Natural killer cell (primary cell): Measurements from ENCODE around the gene QRFP. TPM values are rescaled to one million over a fixed set of nuclear protein-coding genes. Genes with fewer than 3 reads are reported as not detected.

Experiments
- ATAC-seq, 3 donors: fragments of 150-1000 bp in 2 of 3; fragments of 200-7000 bp in 1 of 3; cut with Tn5 transposase; 1 replicate in 1 of 3; 2 replicates in 2 of 3; pipeline ENCODE4 v1.10.0; 2021; ENCODE audit warnings: mild to moderate bottlenecking in 2 of 3, moderate library complexity in 2 of 3
- DNase-seq, 2 donors: peaks; one replicate each; pipeline versions ENCODE4 v3.0.0 to v3.0.0-alpha.2; 2013 to 2021; ENCODE audit warnings: mixed read lengths in 1 of 2
- H3K27ac ChIP-seq: one replicate; pipeline ENCODE4 v1.5.1; 2013; ENCODE audit warnings: mild to moderate bottlenecking, low read length
- H3K27me3 ChIP-seq: one replicate; pipeline ENCODE4 v1.6.1; 2013; ENCODE audit warnings: low read length; ENCODE audit not compliant: control insufficient read depth, insufficient read depth
- H3K36me3 ChIP-seq: one replicate; pipeline ENCODE4 v1.6.1; 2013; ENCODE audit warnings: low read length; ENCODE audit not compliant: control insufficient read depth, insufficient read depth
- H3K4me1 ChIP-seq: one replicate; pipeline ENCODE4 v1.6.1; 2013; ENCODE audit warnings: low read length; ENCODE audit not compliant: control insufficient read depth, insufficient read depth
- H3K4me3 ChIP-seq: one replicate; pipeline ENCODE4 v1.5.1; 2013; ENCODE audit warnings: low read length
- H3K9me3 ChIP-seq: one replicate; pipeline ENCODE4 v1.6.1; 2013; ENCODE audit warnings: low read length; ENCODE audit not compliant: control insufficient read depth, insufficient read depth
- H3K27ac Mint-ChIP-seq, 2 donors: one replicate each; pipeline ENCODE4 v1.8.0; 2022; ENCODE audit warnings: mild to moderate bottlenecking in 2 of 2, mixed read lengths in 2 of 2, moderate library complexity in 1 of 2
- H3K27me3 Mint-ChIP-seq, 2 donors: one replicate each; pipeline ENCODE4 v1.8.0; 2022; ENCODE audit warnings: low read depth in 2 of 2, mixed read lengths in 2 of 2
- H3K36me3 Mint-ChIP-seq: one replicate; pipeline ENCODE4 v1.8.0; 2022; ENCODE audit warnings: mixed read lengths
- H3K4me1 Mint-ChIP-seq, 2 donors: one replicate each; pipeline ENCODE4 v1.8.0; 2022; ENCODE audit warnings: mixed read lengths in 2 of 2
- H3K4me3 Mint-ChIP-seq: one replicate; pipeline ENCODE4 v1.8.0; 2022; ENCODE audit warnings: mild to moderate bottlenecking, moderate library complexity, mixed read lengths
- H3K9me3 Mint-ChIP-seq, 2 donors: one replicate each; pipeline ENCODE4 v1.8.0; 2022; ENCODE audit warnings: mixed read lengths in 2 of 2
- WGBS: methylation state at CpG from one replicate; pipeline ENCODE4 v1.1.7; 2013; ENCODE audit warnings: missing lambda C conversion rate; ENCODE audit not compliant: insufficient coverage; 5-methylcytosine and 5-hydroxymethylcytosine counted together
- intact Hi-C: fragments of 100-400 bp; cut with micrococcal nuclease; formaldehyde crosslinking; loops from one replicate; pipeline ENCODE4 v1.14.2; 2022
- total RNA-seq, 4 donors: library from RNA; stranded (reverse); fragments of 120-200 nt in 1 of 4; gene quantifications; one replicate each; pipeline versions ENCODE4 v1.2.3 to v1.2.4, GENCODE V29; 2013 to 2022
- TF ChIP-seq, protein P1 (sequence below): fragments of 200-600 bp; IDR thresholded peaks from one replicate; pipeline ENCODE4 v1.8.0; 2022; ENCODE audit warnings: antibody characterized with exemption

Gene QRFP
- total RNA-seq, 3 donors from 2014 or later (not counting 1 experiment from before 2014, with no cell fraction given) = not detected

DNA sequence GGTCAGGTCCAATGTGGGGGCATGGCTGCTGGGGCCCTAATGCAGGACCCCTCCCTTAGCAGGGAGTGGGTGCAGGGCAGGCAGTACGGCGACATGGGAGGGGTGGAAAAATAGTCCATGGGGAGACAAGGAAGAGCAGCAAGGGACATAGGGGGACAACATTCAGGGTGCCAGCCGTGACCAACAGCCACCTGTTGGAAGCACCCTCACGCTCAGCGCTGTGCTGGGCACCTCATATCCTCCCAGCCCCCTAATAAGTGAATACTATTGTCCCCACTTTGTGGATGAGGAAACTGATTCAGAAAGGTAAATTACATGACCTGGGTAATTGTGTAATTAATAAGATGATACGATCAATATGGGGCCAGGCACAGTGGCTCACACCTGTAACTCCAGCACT lies 45.5 kb upstream of the QRFP start:
- H3K27me3 ChIP-seq = peaks cover 12% of the 10 kb centered on the region
- peaks cover 28 to 35% of the 10 kb centered on the region in 2 donors for H3K27me3 Mint-ChIP-seq
- H3K36me3 ChIP-seq = no peaks in the 10 kb centered on the region
- H3K9me3 ChIP-seq = no peaks in the 10 kb centered on the region
- no peaks in the 10 kb centered on the region for H3K36me3 Mint-ChIP-seq
- H3K4me3 Mint-ChIP-seq = no peak overlapping the region
- no peak for ATAC-seq
- DNase-seq = no peak
- intact Hi-C loops = loop anchor here (5.0 kb wide), 1 partner anchor 170 kb away; no protein-coding TSS in a partner anchor
- TF ChIP-seq, protein P1, sequence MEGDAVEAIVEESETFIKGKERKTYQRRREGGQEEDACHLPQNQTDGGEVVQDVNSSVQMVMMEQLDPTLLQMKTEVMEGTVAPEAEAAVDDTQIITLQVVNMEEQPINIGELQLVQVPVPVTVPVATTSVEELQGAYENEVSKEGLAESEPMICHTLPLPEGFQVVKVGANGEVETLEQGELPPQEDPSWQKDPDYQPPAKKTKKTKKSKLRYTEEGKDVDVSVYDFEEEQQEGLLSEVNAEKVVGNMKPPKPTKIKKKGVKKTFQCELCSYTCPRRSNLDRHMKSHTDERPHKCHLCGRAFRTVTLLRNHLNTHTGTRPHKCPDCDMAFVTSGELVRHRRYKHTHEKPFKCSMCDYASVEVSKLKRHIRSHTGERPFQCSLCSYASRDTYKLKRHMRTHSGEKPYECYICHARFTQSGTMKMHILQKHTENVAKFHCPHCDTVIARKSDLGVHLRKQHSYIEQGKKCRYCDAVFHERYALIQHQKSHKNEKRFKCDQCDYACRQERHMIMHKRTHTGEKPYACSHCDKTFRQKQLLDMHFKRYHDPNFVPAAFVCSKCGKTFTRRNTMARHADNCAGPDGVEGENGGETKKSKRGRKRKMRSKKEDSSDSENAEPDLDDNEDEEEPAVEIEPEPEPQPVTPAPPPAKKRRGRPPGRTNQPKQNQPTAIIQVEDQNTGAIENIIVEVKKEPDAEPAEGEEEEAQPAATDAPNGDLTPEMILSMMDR = no peak
- 91% methylated on average over 4 of the region's 6 CpGs for WGBS
- no peak overlapping the region for H3K4me3 ChIP-seq
- H3K4me1 ChIP-seq = peaks cover 5% of the 10 kb centered on the region
- H3K27ac Mint-ChIP-seq = no peak overlapping the region
- no peaks in the 10 kb centered on the region for H3K9me3 Mint-ChIP-seq
- H3K4me1 Mint-ChIP-seq = peaks cover 0 to 9% of the 10 kb centered on the region in 2 donors
- no peak overlapping the region for H3K27ac ChIP-seq

DNA sequence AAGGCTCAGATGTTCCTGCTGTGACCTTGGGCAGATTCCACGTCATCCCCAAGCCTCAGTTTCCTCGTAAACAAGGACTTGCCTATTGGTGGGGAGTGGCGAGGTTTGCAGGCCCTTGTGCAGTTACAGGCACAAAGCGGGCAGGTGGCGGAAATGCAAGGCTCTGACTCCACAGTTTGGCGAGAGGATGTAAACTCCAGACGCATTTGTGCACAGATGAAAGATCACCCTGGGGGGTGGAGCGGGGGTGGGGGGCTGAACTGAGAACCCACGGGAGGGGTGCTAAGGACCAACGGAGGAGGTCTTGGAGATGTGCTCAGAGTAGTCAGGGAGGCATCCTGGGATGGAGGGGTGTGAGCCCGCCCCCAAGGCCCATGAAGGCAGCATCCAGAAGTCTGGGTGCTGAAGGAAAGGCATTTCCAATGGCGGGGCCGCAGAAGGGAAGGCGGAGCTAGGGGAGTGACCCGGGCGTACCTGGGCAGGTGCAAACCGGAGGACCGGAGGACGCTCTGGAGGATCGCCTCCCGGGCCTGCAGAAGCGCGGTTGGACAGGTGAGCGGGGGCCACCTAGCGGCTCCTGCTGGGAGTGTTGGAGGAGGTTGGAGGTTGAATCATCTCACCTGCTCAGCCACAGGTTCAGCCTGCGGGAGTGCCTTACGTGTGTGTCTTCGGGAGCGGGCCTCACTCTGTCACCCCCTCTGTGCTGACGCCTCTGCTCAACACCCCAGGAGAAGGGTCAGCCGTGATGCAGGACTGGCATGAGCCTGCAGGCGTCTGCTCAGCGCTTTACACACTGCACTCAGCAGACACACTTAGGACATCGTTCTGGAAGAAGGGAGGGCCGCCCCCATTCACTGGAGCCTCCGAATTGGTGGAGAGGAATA lies 44.3 kb upstream of the QRFP start:
- 11% methylated on average over 36 of the region's 36 CpGs for WGBS
- H3K36me3 Mint-ChIP-seq = no peaks in the 10 kb centered on the region
- Histone ChIP-seq H3K4me3 (no peak overlapping the region), H3K9me3 (no peaks in the 10 kb centered on the region), H3K36me3 (no peaks in the 10 kb centered on the region), H3K27me3 (peaks cover 12% of the 10 kb centered on the region), H3K27ac (no peak overlapping the region), H3K4me1 (peaks cover 5% of the 10 kb centered on the region)
- peaks cover 35 to 37% of the 10 kb centered on the region in 2 donors for H3K27me3 Mint-ChIP-seq
- H3K4me3 Mint-ChIP-seq = no peak overlapping the region
- no peaks in the 10 kb centered on the region for H3K9me3 Mint-ChIP-seq
- ATAC-seq (peak; percentile 61 to 90 (median 81)), DNase-seq (peak; percentile 53 to 76)
- H3K27ac Mint-ChIP-seq = no peak overlapping the region
- intact Hi-C loops = loop anchor here (1.0 to 5.0 kb wide), 2 partner anchors 169 to 234 kb away; no protein-coding TSS in a partner anchor
- peaks cover 0 to 9% of the 10 kb centered on the region in 2 donors for H3K4me1 Mint-ChIP-seq
- TF ChIP-seq, protein P1 = peak; percentile 77

DNA sequence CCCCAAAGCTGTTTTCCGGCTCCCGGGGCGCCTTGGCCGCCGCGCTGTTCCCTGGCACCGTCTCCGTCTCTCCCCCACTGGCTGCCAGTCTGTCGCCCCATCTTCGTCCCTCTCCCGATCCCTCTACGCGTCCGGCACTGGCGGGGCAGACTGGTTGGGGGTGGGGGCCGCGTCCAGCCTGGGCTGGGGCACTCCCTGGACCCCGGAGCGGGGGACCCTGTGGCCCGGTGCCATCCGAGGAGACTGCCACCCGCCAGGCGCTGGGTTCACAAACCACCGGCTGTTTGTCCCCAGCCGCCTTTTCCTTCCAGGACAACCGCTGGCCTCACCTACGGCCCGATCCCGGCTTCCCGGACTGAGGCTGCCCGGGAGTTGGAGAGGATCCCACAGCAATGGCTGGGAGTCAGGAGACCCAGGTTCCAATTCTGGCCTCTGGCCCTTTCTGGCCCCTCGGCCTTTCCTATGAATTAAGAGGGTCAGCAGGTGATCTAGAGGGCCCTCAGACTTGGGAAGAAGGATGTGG lies 43.5 kb upstream of the QRFP start:
- peaks cover 0 to 9% of the 10 kb centered on the region in 2 donors for H3K4me1 Mint-ChIP-seq
- intact Hi-C loops = loop anchor here (5.0 kb wide), 1 partner anchor 168 kb away; no protein-coding TSS in a partner anchor
- Histone ChIP-seq H3K9me3 (no peaks in the 10 kb centered on the region), H3K27me3 (peaks cover 12% of the 10 kb centered on the region), H3K27ac (no peak overlapping the region), H3K4me1 (peaks cover 5% of the 10 kb centered on the region), H3K4me3 (no peak overlapping the region), H3K36me3 (no peaks in the 10 kb centered on the region)
- no peak overlapping the region for H3K27ac Mint-ChIP-seq
- H3K9me3 Mint-ChIP-seq = no peaks in the 10 kb centered on the region
- H3K36me3 Mint-ChIP-seq = no peaks in the 10 kb centered on the region
- H3K27me3 Mint-ChIP-seq = peaks cover 31 to 37% of the 10 kb centered on the region in 2 donors
- DNase-seq = no peak
- no peak overlapping the region for H3K4me3 Mint-ChIP-seq
- TF ChIP-seq, protein P1 = no peak
- WGBS = 3% methylated on average over 32 of the region's 32 CpGs
- no peak for ATAC-seq
